Astrocyte (in vitro differentiated cells and primary cell): ENCODE measurements around the gene RPS6KA4. TPM values are rescaled to one million over a fixed set of nuclear protein-coding genes. Genes with fewer than 3 reads are reported as not detected.

Source experiments
- DNase-seq: peaks from one replicate; pipeline ENCODE4 v3.0.0-alpha.2; 2010; ENCODE audit warnings: low read depth
- FAIRE-seq: peaks from 2 replicates; lab custom pipeline; 2011; peaks lifted over from hg19 to GRCh38; lab: Jason Lieb, UNC
- H2AFZ ChIP-seq: 2 replicates; pipeline ENCODE4 v1.6.0; 2012; ENCODE audit warnings: low read depth, low read length, inconsistent platforms
- H3K27ac ChIP-seq: 2 replicates; pipeline ENCODE4 v1.5.1; 2011; ENCODE audit warnings: low read depth, low read length, inconsistent platforms
- H3K27me3 ChIP-seq: 2 replicates; pipeline ENCODE4 v1.6.0; 2011; ENCODE audit warnings: low read length, inconsistent platforms; ENCODE audit not compliant: insufficient read depth
- H3K36me3 ChIP-seq: 2 replicates; pipeline ENCODE4 v1.5.1; 2011; ENCODE audit warnings: low read length, inconsistent platforms; ENCODE audit not compliant: insufficient read depth
- H3K4me1 ChIP-seq: 2 replicates; pipeline ENCODE4 v1.5.1; 2011; ENCODE audit warnings: low read length, inconsistent platforms; ENCODE audit not compliant: insufficient read depth
- H3K4me2 ChIP-seq: 2 replicates; pipeline ENCODE4 v1.6.0; 2012; ENCODE audit warnings: low read length, inconsistent platforms
- H3K4me3 ChIP-seq: 2 replicates; pipeline ENCODE4 v1.5.1; 2011; ENCODE audit warnings: low read depth, mild to moderate bottlenecking, low read length, inconsistent platforms; ENCODE audit not compliant: insufficient read depth
- H3K79me2 ChIP-seq: 2 replicates; pipeline ENCODE4 v1.6.0; 2012; ENCODE audit warnings: mild to moderate bottlenecking, low read length, inconsistent platforms; ENCODE audit not compliant: insufficient read depth
- H3K9ac ChIP-seq: 2 replicates; pipeline ENCODE4 v1.6.0; 2012; ENCODE audit warnings: mild to moderate bottlenecking, low read length, inconsistent platforms
- H3K9me3 ChIP-seq: 2 replicates; pipeline ENCODE4 v1.5.1; 2012; ENCODE audit warnings: low read depth, mild to moderate bottlenecking, low read length, inconsistent platforms; ENCODE audit not compliant: insufficient read depth
- H4K20me1 ChIP-seq: 2 replicates; pipeline ENCODE4 v1.6.0; 2012; ENCODE audit warnings: low read length, inconsistent platforms; ENCODE audit not compliant: insufficient read depth
- H3K27ac Mint-ChIP-seq: one replicate; pipeline ENCODE4 v1.8.0; 2021; ENCODE audit warnings: mild to moderate bottlenecking, mixed read lengths; ENCODE audit not compliant: unreplicated experiment
- H3K27me3 Mint-ChIP-seq: one replicate; pipeline ENCODE4 v1.8.0; 2021; ENCODE audit warnings: low read depth, mixed read lengths; ENCODE audit not compliant: unreplicated experiment
- H3K36me3 Mint-ChIP-seq: one replicate; pipeline ENCODE4 v1.8.0; 2021; ENCODE audit warnings: low read depth, mixed read lengths; ENCODE audit not compliant: unreplicated experiment
- H3K4me1 Mint-ChIP-seq: one replicate; pipeline ENCODE4 v1.8.0; 2021; ENCODE audit warnings: low read depth, mixed read lengths; ENCODE audit not compliant: unreplicated experiment
- H3K4me3 Mint-ChIP-seq: one replicate; pipeline ENCODE4 v1.8.0; 2021; ENCODE audit warnings: mild to moderate bottlenecking, moderate library complexity, mixed read lengths; ENCODE audit not compliant: unreplicated experiment
- H3K9me3 Mint-ChIP-seq: one replicate; pipeline ENCODE4 v1.8.0; 2021; ENCODE audit warnings: mild to moderate bottlenecking, mixed read lengths; ENCODE audit not compliant: unreplicated experiment
- EZH2 ChIP-seq: IDR thresholded peaks from 2 replicates; pipeline ENCODE4 v1.6.1; 2012; ENCODE audit warnings: mild to moderate bottlenecking, low read length, inconsistent platforms; ENCODE audit not compliant: insufficient read depth
- total RNA-seq: library from RNA; stranded (reverse); gene quantifications from 2 replicates; pipeline ENCODE4 v1.2.1, GENCODE V29; 2021
- TF ChIP-seq, protein P1 (sequence below): IDR thresholded peaks from 2 replicates; pipeline ENCODE4 v1.5.1; 2011; ENCODE audit warnings: low read depth, mild to moderate bottlenecking, inconsistent platforms, low read length, moderate library complexity; ENCODE audit not compliant: insufficient read depth

Gene RPS6KA4
- total RNA-seq, 1 donor from 2014 or later, result 36.2 TPM

GRCh38 chr11:64352099-64352994 is 6.6 kb upstream of the RPS6KA4 start:
- no peaks in the 10 kb centered on the region for H3K9me3 Mint-ChIP-seq
- H3K27ac Mint-ChIP-seq, result no peak overlapping the region
- peaks cover 5% of the 10 kb centered on the region for H3K4me1 Mint-ChIP-seq
- no peak overlapping the region for H2AFZ ChIP-seq
- TF ChIP-seq EZH2, result no peak
- TF ChIP-seq, protein P1, sequence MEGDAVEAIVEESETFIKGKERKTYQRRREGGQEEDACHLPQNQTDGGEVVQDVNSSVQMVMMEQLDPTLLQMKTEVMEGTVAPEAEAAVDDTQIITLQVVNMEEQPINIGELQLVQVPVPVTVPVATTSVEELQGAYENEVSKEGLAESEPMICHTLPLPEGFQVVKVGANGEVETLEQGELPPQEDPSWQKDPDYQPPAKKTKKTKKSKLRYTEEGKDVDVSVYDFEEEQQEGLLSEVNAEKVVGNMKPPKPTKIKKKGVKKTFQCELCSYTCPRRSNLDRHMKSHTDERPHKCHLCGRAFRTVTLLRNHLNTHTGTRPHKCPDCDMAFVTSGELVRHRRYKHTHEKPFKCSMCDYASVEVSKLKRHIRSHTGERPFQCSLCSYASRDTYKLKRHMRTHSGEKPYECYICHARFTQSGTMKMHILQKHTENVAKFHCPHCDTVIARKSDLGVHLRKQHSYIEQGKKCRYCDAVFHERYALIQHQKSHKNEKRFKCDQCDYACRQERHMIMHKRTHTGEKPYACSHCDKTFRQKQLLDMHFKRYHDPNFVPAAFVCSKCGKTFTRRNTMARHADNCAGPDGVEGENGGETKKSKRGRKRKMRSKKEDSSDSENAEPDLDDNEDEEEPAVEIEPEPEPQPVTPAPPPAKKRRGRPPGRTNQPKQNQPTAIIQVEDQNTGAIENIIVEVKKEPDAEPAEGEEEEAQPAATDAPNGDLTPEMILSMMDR, result no peak
- peaks cover 7% of the 10 kb centered on the region for H3K27me3 Mint-ChIP-seq
- no peak for FAIRE-seq
- DNase-seq, result no peak
- H3K36me3 ChIP-seq, result no peaks in the 10 kb centered on the region
- no peak overlapping the region for H3K9ac ChIP-seq
- peaks cover 9% of the 10 kb centered on the region for H3K4me1 ChIP-seq
- H3K79me2 ChIP-seq, result no peaks in the 10 kb centered on the region
- H3K4me2 ChIP-seq, result no peak overlapping the region
- H3K9me3 ChIP-seq, result no peaks in the 10 kb centered on the region
- no peaks in the 10 kb centered on the region for H4K20me1 ChIP-seq
- H3K4me3 Mint-ChIP-seq, result no peak overlapping the region
- H3K4me3 ChIP-seq, result no peak overlapping the region
- no peak overlapping the region for H3K27ac ChIP-seq
- no peaks in the 10 kb centered on the region for H3K27me3 ChIP-seq
- H3K36me3 Mint-ChIP-seq, result no peaks in the 10 kb centered on the region

DNA sequence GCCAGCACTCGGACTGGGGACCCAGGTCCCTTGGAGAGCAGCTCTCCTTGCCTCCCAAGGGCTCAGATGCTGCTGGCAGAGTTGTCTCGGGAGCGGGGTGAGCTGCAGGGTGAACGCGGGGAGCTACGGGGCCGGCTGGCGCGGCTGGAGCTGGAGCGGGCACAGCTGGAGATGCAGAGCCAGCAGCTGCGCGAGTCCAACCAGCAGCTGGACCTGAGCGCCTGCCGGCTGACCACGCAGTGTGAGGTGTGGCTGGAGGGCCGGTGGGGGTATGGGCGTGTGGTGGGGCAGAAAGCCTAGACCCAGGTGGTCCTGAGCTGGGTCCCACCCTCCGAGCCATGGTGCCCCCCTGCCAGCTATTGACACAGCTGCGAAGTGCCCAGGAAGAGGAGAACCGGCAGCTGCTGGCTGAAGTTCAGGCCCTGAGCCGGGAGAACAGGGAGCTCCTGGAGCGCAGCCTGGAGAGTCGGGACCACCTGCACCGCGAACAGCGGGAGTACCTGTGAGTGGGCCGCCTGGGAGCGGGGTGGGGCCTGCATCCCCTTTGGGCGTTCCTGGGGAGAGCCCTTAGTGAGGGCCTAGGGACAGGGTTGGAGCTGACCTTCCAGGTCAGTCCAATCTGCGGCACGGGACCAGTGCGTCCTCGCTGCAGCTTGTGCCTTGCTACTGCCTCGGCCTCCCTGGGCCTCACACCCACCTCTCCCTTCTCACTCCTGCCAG is 5.8 kb upstream of the RPS6KA4 start:
- no peak overlapping the region for H3K27ac ChIP-seq
- H3K4me3 ChIP-seq, result no peak overlapping the region
- H3K9me3 Mint-ChIP-seq, result no peaks in the 10 kb centered on the region
- no peak for TF ChIP-seq EZH2
- TF ChIP-seq, protein P1, result no peak
- no peak overlapping the region for H3K9ac ChIP-seq
- FAIRE-seq (no peak), DNase-seq (no peak)
- no peak overlapping the region for H3K27ac Mint-ChIP-seq
- no peaks in the 10 kb centered on the region for H4K20me1 ChIP-seq
- H3K4me2 ChIP-seq, result no peak overlapping the region
- peaks cover 7% of the 10 kb centered on the region for H3K27me3 Mint-ChIP-seq
- no peaks in the 10 kb centered on the region for H3K79me2 ChIP-seq
- no peaks in the 10 kb centered on the region for H3K36me3 Mint-ChIP-seq
- H3K4me1 Mint-ChIP-seq, result peaks cover 10% of the 10 kb centered on the region
- H3K4me1 ChIP-seq, result peaks cover 16% of the 10 kb centered on the region
- no peaks in the 10 kb centered on the region for H3K27me3 ChIP-seq
- no peak overlapping the region for H2AFZ ChIP-seq
- no peaks in the 10 kb centered on the region for H3K36me3 ChIP-seq
- H3K9me3 ChIP-seq, result no peaks in the 10 kb centered on the region
- no peak overlapping the region for H3K4me3 Mint-ChIP-seq
